GM18505 (cell line): Measurements from ENCODE around the gene ZNF169.
"Not testable (repeated sequence)": the region's sequence is repeated elsewhere in the genome, so short reads cannot be mapped to it uniquely, and the experiment has no call there.

Experiments used
- ATAC-seq: cut with Tn5 transposase; IDR thresholded peaks from one replicate; pipeline ENCODE4 v1.9.1; 2021; ENCODE audit not compliant: unreplicated experiment

ZNF169 gene

GRCh38 chr9:94323153-94323798 is 64.2 kb downstream of the ZNF169 start:
- ATAC-seq, result not testable (repeated sequence)

- ATAC-seq, result not testable (repeated sequence)
Measured at GRCh38 chr9:94325583-94325982, 66.5 kb downstream of the ZNF169 start.

- not testable (repeated sequence) for ATAC-seq
Measured at GRCh38 chr9:94328544-94328943, 69.4 kb downstream of the ZNF169 start, which contains the start of gene NUTM2F. TSS of gene NUTM2F (minus strand) at chr9:94328644. CDS start at chr9:94328623, 21 bp downstream.

- ATAC-seq, result not testable (repeated sequence)
Measured at GRCh38 chr9:94336445-94336844, 77.3 kb downstream of the ZNF169 start.

- not testable (repeated sequence) for ATAC-seq
Measured at GRCh38 chr9:94338723-94339122, 79.6 kb downstream of the ZNF169 start.

GRCh38 chr9:94339657-94340056 is 80.6 kb downstream of the ZNF169 start:
- ATAC-seq, result not testable (repeated sequence)

GRCh38 chr9:94340750-94341149 is 81.7 kb downstream of the ZNF169 start:
- ATAC-seq, result not testable (repeated sequence)

- ATAC-seq, result not testable (repeated sequence)
Measured at GRCh38 chr9:94341703-94342102, 82.6 kb downstream of the ZNF169 start.

- not testable (repeated sequence) for ATAC-seq
Measured at GRCh38 chr9:94347451-94347850, 88.4 kb downstream of the ZNF169 start.

- ATAC-seq, result not testable (repeated sequence)
Measured at GRCh38 chr9:94348754-94349153, 89.7 kb downstream of the ZNF169 start.
